ENCODE results near the gene TMEM161A.
A peak's percentile ranks its signal among the peaks of the same experiment; 100 is the strongest.
"Not testable (repeated sequence)": the region's sequence is repeated elsewhere in the genome, so short reads cannot be mapped to it uniquely, and the experiment has no call there.

TMEM161A gene

GRCh38 chr19:19122902-19123301 lies 15.4 kb downstream of the TMEM161A start:
- no peak for DNase-seq (ENCODE audit: low read depth in 4 of 4, low spot score in 1 of 4)

GRCh38 chr19:19121371-19121770 lies 16.9 kb downstream of the TMEM161A start:
- no peak for DNase-seq (ENCODE audit: low read depth in 4 of 4, low spot score in 1 of 4)

GRCh38 chr19:19120308-19121231 lies 17.7 kb downstream of the TMEM161A start:
- peak in 1 of 4 experiments; percentile 27 for DNase-seq (ENCODE audit: low read depth in 4 of 4, low spot score in 1 of 4)

GRCh38 chr19:19119325-19120237 lies 18.7 kb downstream of the TMEM161A start:
- no peak for DNase-seq (ENCODE audit: low read depth in 4 of 4, low spot score in 1 of 4)

GRCh38 chr19:19115954-19116353 lies 22.3 kb downstream of the TMEM161A start:
- DNase-seq (ENCODE audit: low read depth in 4 of 4, low spot score in 1 of 4), result peak in 3 of 4 experiments; percentile 33 to 45 (median 34)

GRCh38 chr19:19113040-19113626 lies 25.1 kb downstream of the TMEM161A start:
- DNase-seq (ENCODE audit: low read depth in 4 of 4, low spot score in 1 of 4), result no peak

- DNase-seq (ENCODE audit: low read depth in 4 of 4, low spot score in 1 of 4), result no peak
Observed at GRCh38 chr19:19111967-19112580, 26.2 kb downstream of the TMEM161A start.

- DNase-seq (ENCODE audit: low read depth in 4 of 4, low spot score in 1 of 4), result no peak
Observed at GRCh38 chr19:19111136-19111835, 27.0 kb downstream of the TMEM161A start.

GRCh38 chr19:19110410-19111135 lies 27.7 kb downstream of the TMEM161A start:
- no peak for DNase-seq (ENCODE audit: low read depth in 4 of 4, low spot score in 1 of 4)

- DNase-seq (ENCODE audit: low read depth in 4 of 4, low spot score in 1 of 4), result no peak
Observed at GRCh38 chr19:19109601-19110000, 28.7 kb downstream of the TMEM161A start.

GRCh38 chr19:19107654-19108053 lies 30.6 kb downstream of the TMEM161A start:
- no peak for DNase-seq (ENCODE audit: low read depth in 4 of 4, low spot score in 1 of 4)

- not testable (repeated sequence) for DNase-seq (ENCODE audit: low read depth in 4 of 4, low spot score in 1 of 4)
Observed at GRCh38 chr19:19106938-19107337, 31.3 kb downstream of the TMEM161A start.

GRCh38 chr19:19106056-19106551 lies 32.2 kb downstream of the TMEM161A start:
- DNase-seq (ENCODE audit: low read depth in 4 of 4, low spot score in 1 of 4), result no peak

GRCh38 chr19:19105365-19106055 lies 32.8 kb downstream of the TMEM161A start:
- no peak for DNase-seq (ENCODE audit: low read depth in 4 of 4, low spot score in 1 of 4)

- no peak for DNase-seq (ENCODE audit: low read depth in 4 of 4, low spot score in 1 of 4)
Observed at GRCh38 chr19:19103167-19103566, 35.1 kb downstream of the TMEM161A start.

GRCh38 chr19:19102566-19102965 lies 35.7 kb downstream of the TMEM161A start:
- not testable (repeated sequence) for DNase-seq (ENCODE audit: low read depth in 4 of 4, low spot score in 1 of 4)

GRCh38 chr19:19101540-19101939 lies 36.7 kb downstream of the TMEM161A start:
- DNase-seq (ENCODE audit: low read depth in 4 of 4, low spot score in 1 of 4), result no peak

- no peak for DNase-seq (ENCODE audit: low read depth in 4 of 4, low spot score in 1 of 4)
Observed at GRCh38 chr19:19098703-19099632, 39.3 kb downstream of the TMEM161A start.
